Neural cell (in vitro differentiated cells): Measurements from ENCODE around the gene FHIP1A. TPM values are rescaled to one million over a fixed set of nuclear protein-coding genes. Genes with fewer than 3 reads are reported as not detected.

ENCODE experiments used
- H2AFZ ChIP-seq: fragments of 200-600, 300-800 bp; sonication (generic), shearing (Covaris generic); 2 replicates; pipeline ENCODE4 v1.6.0; 2014; ENCODE audit warnings: low read depth, mild to moderate bottlenecking, antibody characterized with exemption, low read length, moderate library complexity
- H3F3A ChIP-seq: fragments of 200-600 bp; shearing (Covaris generic); 2 replicates; pipeline ENCODE4 v1.6.1; 2016; ENCODE audit warnings: mild to moderate bottlenecking, moderate library complexity, mixed read lengths, antibody characterized with exemption, low read length; ENCODE audit not compliant: insufficient read depth, poor library complexity, severe bottlenecking
- H3K27ac ChIP-seq: fragments of 200-600, 300-800 bp; sonication (generic), shearing (Covaris generic); 2 replicates; pipeline ENCODE4 v1.5.1; 2014; ENCODE audit warnings: mild to moderate bottlenecking, low read length, moderate library complexity
- H3K27me3 ChIP-seq: fragments of 300-800, 200-600 bp; sonication (generic), shearing (Covaris generic); 2 replicates; pipeline ENCODE4 v1.6.0; 2014; ENCODE audit warnings: mild to moderate bottlenecking, low read depth, low read length, moderate library complexity; ENCODE audit not compliant: insufficient read depth
- H3K36me3 ChIP-seq: fragments of 300-800, 200-600 bp; sonication (generic), shearing (Covaris generic); 2 replicates; pipeline ENCODE4 v1.5.1; 2014; ENCODE audit warnings: mild to moderate bottlenecking, antibody characterized with exemption, low read length, moderate library complexity; ENCODE audit not compliant: insufficient read depth
- H3K4me2 ChIP-seq: fragments of 300-800, 200-600 bp; sonication (generic), shearing (Covaris generic); 2 replicates; pipeline ENCODE4 v1.6.0; 2014; ENCODE audit warnings: mild to moderate bottlenecking, low read length
- H3K4me3 ChIP-seq: fragments of 300-800, 200-600 bp; sonication (generic), shearing (Covaris generic); 2 replicates; pipeline ENCODE4 v1.5.1; 2014; ENCODE audit warnings: mild to moderate bottlenecking, low read length, moderate library complexity
- H3K79me2 ChIP-seq: fragments of 200-600 bp; shearing (Covaris generic); replicated peaks from 2 replicates; pipeline ENCODE4 v1.6.0; 2014; ENCODE audit warnings: mild to moderate bottlenecking, low read length, moderate library complexity; ENCODE audit not compliant: insufficient read depth
- H3K9ac ChIP-seq: fragments of 300-800, 200-600 bp; sonication (generic), shearing (Covaris generic); 2 replicates; pipeline ENCODE4 v1.6.1; 2016; ENCODE audit warnings: mild to moderate bottlenecking, low read length, mixed read lengths
- H3K9me2 ChIP-seq: fragments of 200-600 bp; shearing (Covaris generic); 2 replicates; pipeline ENCODE4 v1.6.1; 2016; ENCODE audit warnings: mild to moderate bottlenecking, low read length, mixed read lengths; ENCODE audit not compliant: insufficient read depth
- H3K9me3 ChIP-seq: fragments of 200-600, 300-800 bp; sonication (generic), shearing (Covaris generic); 2 replicates; pipeline ENCODE4 v1.6.1; 2016; ENCODE audit warnings: mild to moderate bottlenecking, mixed run types, low read length, moderate library complexity, mixed read lengths
- H4K20me1 ChIP-seq: fragments of 200-600 bp; shearing (Covaris generic); 2 replicates; pipeline ENCODE4 v1.6.1; 2016; ENCODE audit warnings: mild to moderate bottlenecking, mixed run types; ENCODE audit not compliant: insufficient read depth
- EP300 ChIP-seq: fragments of 450-650 bp; conservative IDR thresholded peaks from 2 replicates; pipeline ENCODE4 v1.6.1; 2014; ENCODE audit warnings: antibody characterized with exemption, mild to moderate bottlenecking, moderate library complexity; ENCODE audit not compliant: poor library complexity, severe bottlenecking
- EZH2 ChIP-seq: fragments of 200-600, 300-800 bp; shearing (Covaris generic), sonication (generic); IDR thresholded peaks from 2 replicates; pipeline ENCODE4 v1.6.1; 2014; ENCODE audit warnings: antibody characterized with exemption, low read length, borderline replicate concordance, mild to moderate bottlenecking; ENCODE audit not compliant: insufficient read depth, poor library complexity, severe bottlenecking
- MXI1 ChIP-seq: fragments of 450-650 bp; conservative IDR thresholded peaks from 2 replicates; pipeline ENCODE4 v1.6.1; 2014; ENCODE audit warnings: antibody characterized with exemption, mild to moderate bottlenecking; ENCODE audit not compliant: poor library complexity, severe bottlenecking
- POLR2AphosphoS5 ChIP-seq: IDR thresholded peaks from 2 replicates; pipeline ENCODE4 v1.6.1; 2012
- RAD21 ChIP-seq: fragments of 450-650 bp; conservative IDR thresholded peaks from 2 replicates; pipeline ENCODE4 v1.6.1; 2014; ENCODE audit warnings: antibody characterized with exemption, mild to moderate bottlenecking, moderate library complexity
- TAF1 ChIP-seq: IDR thresholded peaks from 2 replicates; pipeline ENCODE4 v1.6.1; 2012; ENCODE audit warnings: low read depth
- polyA plus RNA-seq: library from polyadenylated mRNA; depleted of rRNA; stranded (reverse); fragments of >200 nt; gene quantifications from 2 replicates; pipeline ENCODE4 v1.2.3, GENCODE V29; 2014
- TF ChIP-seq, protein P1 (sequence below): IDR thresholded peaks from 2 replicates; pipeline ENCODE4 v1.6.1; 2012; ENCODE audit warnings: borderline replicate concordance
- TF ChIP-seq, protein P2 (sequence below): fragments of 450-650 bp; IDR thresholded peaks from 2 replicates; pipeline ENCODE4 v1.5.1; 2014; ENCODE audit warnings: antibody characterized with exemption, mild to moderate bottlenecking, moderate library complexity; ENCODE audit not compliant: poor library complexity, severe bottlenecking

Gene FHIP1A
- polyA plus RNA-seq, 1 donor from 2014 or later = not detected

DNA sequence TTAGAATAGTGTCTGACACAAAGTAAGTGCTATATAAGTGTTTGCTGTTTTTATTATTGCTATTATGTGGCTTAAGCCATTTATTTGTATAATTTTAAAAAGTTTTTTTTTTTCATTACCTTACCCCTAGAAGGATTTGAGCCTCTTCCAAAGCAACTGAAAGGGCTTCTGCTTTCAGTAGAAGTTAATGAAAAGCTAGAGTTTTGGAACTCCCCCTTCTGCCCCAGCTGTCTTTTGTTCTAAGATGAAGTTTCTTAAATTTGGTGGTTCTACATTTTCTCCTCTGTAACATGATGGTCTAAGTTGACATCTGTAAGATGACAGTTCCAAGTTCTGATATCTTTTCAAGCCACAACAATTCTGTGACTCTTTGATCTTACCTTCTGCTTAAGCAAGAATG, 30.3 kb downstream of the FHIP1A start:
- no peaks in the 10 kb centered on the region for H3K27me3 ChIP-seq
- no peaks in the 10 kb centered on the region for H3K9me3 ChIP-seq
- H3K27ac ChIP-seq = no peak overlapping the region
- no peaks in the 10 kb centered on the region for H3K79me2 ChIP-seq
- no peak overlapping the region for H2AFZ ChIP-seq
- no peaks in the 10 kb centered on the region for H4K20me1 ChIP-seq
- no peaks in the 10 kb centered on the region for H3K36me3 ChIP-seq
- H3F3A ChIP-seq = no peaks in the 10 kb centered on the region
- H3K9me2 ChIP-seq = no peaks in the 10 kb centered on the region
- H3K4me3 ChIP-seq = no peak overlapping the region
- TF ChIP-seq, protein P1, sequence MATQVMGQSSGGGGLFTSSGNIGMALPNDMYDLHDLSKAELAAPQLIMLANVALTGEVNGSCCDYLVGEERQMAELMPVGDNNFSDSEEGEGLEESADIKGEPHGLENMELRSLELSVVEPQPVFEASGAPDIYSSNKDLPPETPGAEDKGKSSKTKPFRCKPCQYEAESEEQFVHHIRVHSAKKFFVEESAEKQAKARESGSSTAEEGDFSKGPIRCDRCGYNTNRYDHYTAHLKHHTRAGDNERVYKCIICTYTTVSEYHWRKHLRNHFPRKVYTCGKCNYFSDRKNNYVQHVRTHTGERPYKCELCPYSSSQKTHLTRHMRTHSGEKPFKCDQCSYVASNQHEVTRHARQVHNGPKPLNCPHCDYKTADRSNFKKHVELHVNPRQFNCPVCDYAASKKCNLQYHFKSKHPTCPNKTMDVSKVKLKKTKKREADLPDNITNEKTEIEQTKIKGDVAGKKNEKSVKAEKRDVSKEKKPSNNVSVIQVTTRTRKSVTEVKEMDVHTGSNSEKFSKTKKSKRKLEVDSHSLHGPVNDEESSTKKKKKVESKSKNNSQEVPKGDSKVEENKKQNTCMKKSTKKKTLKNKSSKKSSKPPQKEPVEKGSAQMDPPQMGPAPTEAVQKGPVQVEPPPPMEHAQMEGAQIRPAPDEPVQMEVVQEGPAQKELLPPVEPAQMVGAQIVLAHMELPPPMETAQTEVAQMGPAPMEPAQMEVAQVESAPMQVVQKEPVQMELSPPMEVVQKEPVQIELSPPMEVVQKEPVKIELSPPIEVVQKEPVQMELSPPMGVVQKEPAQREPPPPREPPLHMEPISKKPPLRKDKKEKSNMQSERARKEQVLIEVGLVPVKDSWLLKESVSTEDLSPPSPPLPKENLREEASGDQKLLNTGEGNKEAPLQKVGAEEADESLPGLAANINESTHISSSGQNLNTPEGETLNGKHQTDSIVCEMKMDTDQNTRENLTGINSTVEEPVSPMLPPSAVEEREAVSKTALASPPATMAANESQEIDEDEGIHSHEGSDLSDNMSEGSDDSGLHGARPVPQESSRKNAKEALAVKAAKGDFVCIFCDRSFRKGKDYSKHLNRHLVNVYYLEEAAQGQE = no peak
- TF ChIP-seq, protein P2, sequence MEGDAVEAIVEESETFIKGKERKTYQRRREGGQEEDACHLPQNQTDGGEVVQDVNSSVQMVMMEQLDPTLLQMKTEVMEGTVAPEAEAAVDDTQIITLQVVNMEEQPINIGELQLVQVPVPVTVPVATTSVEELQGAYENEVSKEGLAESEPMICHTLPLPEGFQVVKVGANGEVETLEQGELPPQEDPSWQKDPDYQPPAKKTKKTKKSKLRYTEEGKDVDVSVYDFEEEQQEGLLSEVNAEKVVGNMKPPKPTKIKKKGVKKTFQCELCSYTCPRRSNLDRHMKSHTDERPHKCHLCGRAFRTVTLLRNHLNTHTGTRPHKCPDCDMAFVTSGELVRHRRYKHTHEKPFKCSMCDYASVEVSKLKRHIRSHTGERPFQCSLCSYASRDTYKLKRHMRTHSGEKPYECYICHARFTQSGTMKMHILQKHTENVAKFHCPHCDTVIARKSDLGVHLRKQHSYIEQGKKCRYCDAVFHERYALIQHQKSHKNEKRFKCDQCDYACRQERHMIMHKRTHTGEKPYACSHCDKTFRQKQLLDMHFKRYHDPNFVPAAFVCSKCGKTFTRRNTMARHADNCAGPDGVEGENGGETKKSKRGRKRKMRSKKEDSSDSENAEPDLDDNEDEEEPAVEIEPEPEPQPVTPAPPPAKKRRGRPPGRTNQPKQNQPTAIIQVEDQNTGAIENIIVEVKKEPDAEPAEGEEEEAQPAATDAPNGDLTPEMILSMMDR = no peak
- no peak for TF ChIP-seq EZH2
- no peak for TF ChIP-seq MXI1
- no peak for TF ChIP-seq RAD21
- no peak overlapping the region for H3K9ac ChIP-seq
- H3K4me2 ChIP-seq = no peak overlapping the region

DNA sequence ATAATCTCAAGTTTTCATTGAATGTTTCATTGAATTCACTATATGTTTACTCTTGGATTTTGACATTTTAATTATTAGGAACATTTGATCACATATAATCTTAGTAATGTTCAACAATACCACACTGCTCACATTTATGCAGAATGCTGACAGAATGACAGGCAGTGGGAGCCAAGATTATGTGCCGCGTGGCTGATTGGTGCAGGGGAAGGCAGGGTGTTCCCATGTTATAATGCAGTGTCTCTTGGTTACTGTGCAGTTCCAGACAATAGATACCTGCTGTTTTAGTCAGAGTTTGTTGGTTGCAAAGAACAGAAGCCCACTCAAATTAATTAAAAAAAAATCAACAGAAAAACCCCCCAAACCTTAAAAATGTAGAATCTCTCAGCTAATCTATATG, 33.0 kb downstream of the FHIP1A start:
- Histone ChIP-seq H3F3A (no peaks in the 10 kb centered on the region), H3K9me2 (no peaks in the 10 kb centered on the region), H2AFZ (peak overlapping the region; percentile 74), H3K4me3 (no peak overlapping the region), H3K27ac (peak overlapping the region; percentile 63), H4K20me1 (no peaks in the 10 kb centered on the region), H3K27me3 (no peaks in the 10 kb centered on the region), H3K9me3 (no peaks in the 10 kb centered on the region), H3K79me2 (no peaks in the 10 kb centered on the region), H3K36me3 (no peaks in the 10 kb centered on the region), H3K4me2 (no peak overlapping the region), H3K9ac (peak overlapping the region; percentile 2)
- TF ChIP-seq EP300 = peak; percentile 44
- TF ChIP-seq EZH2 = no peak
- TF ChIP-seq RAD21 = no peak
- peak; percentile 49 for TF ChIP-seq POLR2AphosphoS5
- no peak for TF ChIP-seq MXI1

DNA sequence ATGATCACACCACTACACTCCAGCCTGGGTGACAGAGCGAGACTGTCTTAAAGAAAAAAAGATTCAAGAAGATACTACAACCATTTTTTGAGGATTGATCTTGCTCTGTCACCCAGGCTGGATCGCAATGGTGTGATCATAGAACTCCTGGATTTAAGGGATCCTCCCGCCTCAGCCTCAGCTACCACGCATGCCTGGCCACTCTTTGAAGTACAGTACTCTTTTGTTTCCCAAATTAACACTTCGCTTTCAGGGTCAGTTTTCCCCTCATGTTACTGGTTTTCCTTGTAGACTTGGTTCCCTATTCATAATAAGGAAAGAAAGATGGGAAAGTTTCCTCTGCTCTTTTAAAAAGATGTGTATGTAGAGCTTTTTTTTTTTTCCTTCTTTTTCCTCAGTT, 34.3 kb downstream of the FHIP1A start:
- Histone ChIP-seq H3K27ac (no peak overlapping the region), H4K20me1 (no peaks in the 10 kb centered on the region), H3K4me2 (no peak overlapping the region), H3K9me3 (no peaks in the 10 kb centered on the region), H3K9ac (no peak overlapping the region), H3K4me3 (no peak overlapping the region), H3K79me2 (no peaks in the 10 kb centered on the region), H3K27me3 (no peaks in the 10 kb centered on the region), H3K9me2 (no peaks in the 10 kb centered on the region), H3F3A (no peaks in the 10 kb centered on the region), H3K36me3 (no peaks in the 10 kb centered on the region), H2AFZ (no peak overlapping the region)
- no peak for TF ChIP-seq RAD21
- TF ChIP-seq EZH2 = no peak
- TF ChIP-seq TAF1 = no peak
- no peak for TF ChIP-seq MXI1
- TF ChIP-seq EP300 = no peak
- TF ChIP-seq, protein P2 = no peak
